Osteocyte (in vitro differentiated cells): ENCODE measurements around the gene DYNLRB2. TPM values are rescaled to one million over a fixed set of nuclear protein-coding genes. Genes with fewer than 3 reads are reported as not detected.

Source experiments
- DNase-seq: peaks from one replicate; pipeline ENCODE4 v3.0.0; 2021; ENCODE audit warnings: mixed read lengths; ENCODE audit not compliant: unreplicated experiment; ENCODE audit errors: extremely low spot score
- H3K27ac Mint-ChIP-seq: one replicate; pipeline ENCODE4 v1.8.0; 2021; ENCODE audit warnings: mild to moderate bottlenecking, mixed read lengths; ENCODE audit not compliant: unreplicated experiment
- H3K27me3 Mint-ChIP-seq: one replicate; pipeline ENCODE4 v1.8.0; 2021; ENCODE audit warnings: mixed read lengths; ENCODE audit not compliant: unreplicated experiment
- H3K36me3 Mint-ChIP-seq: one replicate; pipeline ENCODE4 v1.8.0; 2021; ENCODE audit warnings: mixed read lengths; ENCODE audit not compliant: unreplicated experiment
- H3K4me1 Mint-ChIP-seq: one replicate; pipeline ENCODE4 v1.8.0; 2021; ENCODE audit warnings: mixed read lengths; ENCODE audit not compliant: unreplicated experiment
- H3K4me3 Mint-ChIP-seq: one replicate; pipeline ENCODE4 v1.8.0; 2021; ENCODE audit warnings: mild to moderate bottlenecking, moderate library complexity, mixed read lengths; ENCODE audit not compliant: unreplicated experiment
- H3K9me3 Mint-ChIP-seq: one replicate; pipeline ENCODE4 v1.8.0; 2021; ENCODE audit warnings: mixed read lengths; ENCODE audit not compliant: unreplicated experiment
- CTCF ChIP-seq: fragments of 200-600 bp; sonication (generic); IDR thresholded peaks from 2 replicates; pipeline ENCODE4 v1.5.0; 2021; ENCODE audit warnings: antibody characterized with exemption, mild to moderate bottlenecking, moderate library complexity
- total RNA-seq: library from RNA; stranded (reverse); gene quantifications from 2 replicates; pipeline ENCODE4 v1.2.1, GENCODE V29; 2021

DYNLRB2 gene
- total RNA-seq, 1 donor from 2014 or later, result not detected

DNA sequence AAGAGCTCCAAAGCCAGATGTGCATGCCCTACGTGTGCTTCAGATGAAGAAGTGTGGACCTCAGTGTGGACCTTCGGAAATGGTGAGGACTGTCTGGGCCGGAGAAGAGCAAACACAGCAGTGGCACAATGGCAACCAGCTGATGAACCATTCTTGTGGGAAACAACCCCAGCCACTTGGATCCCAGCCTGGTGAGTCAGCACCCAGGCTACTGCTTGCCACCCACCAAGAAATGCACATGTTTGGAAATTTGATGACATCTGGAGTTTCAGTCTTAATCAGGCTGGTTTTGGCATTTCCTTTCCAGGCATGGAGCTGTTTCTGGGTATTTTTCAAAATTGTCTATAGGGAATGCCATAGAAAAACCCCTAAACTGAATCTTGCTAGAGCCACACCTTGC, 42.7 kb downstream of the DYNLRB2 start:
- Mint-ChIP-seq H3K36me3 (no peaks in the 10 kb centered on the region), H3K4me3 (no peak overlapping the region)
- DNase-seq, result no peak

DNA sequence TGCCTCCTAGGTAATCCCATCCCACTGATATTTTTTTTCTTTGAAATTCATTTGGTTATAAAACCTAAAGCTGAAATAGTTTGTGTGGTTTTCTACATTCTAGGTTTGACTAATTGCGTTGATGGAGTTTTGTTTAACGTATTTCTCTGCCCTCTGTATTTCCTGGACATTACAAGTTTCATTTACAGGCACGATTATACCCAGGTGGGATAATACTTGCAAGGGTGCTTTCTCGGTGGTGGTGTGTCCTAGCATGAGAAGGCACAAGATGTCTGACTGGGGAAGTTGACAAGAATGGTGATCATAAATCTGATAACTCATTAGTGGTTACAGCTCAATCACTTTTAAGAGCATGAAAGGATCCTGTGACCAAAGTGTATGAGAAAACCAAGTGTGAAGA, 45.0 kb downstream of the DYNLRB2 start:
- Mint-ChIP-seq H3K27ac (no peak overlapping the region), H3K9me3 (peaks cover 7% of the 10 kb centered on the region), H3K4me1 (no peaks in the 10 kb centered on the region), H3K4me3 (no peak overlapping the region), H3K27me3 (no peaks in the 10 kb centered on the region), H3K36me3 (no peaks in the 10 kb centered on the region)
- TF ChIP-seq CTCF, result no peak
- no peak for DNase-seq

More for the DNA sequence above, 42.7 kb downstream of the DYNLRB2 start:
- Mint-ChIP-seq H3K27ac (no peak overlapping the region), H3K4me1 (no peaks in the 10 kb centered on the region), H3K27me3 (no peaks in the 10 kb centered on the region), H3K9me3 (peaks cover 8% of the 10 kb centered on the region)
- TF ChIP-seq CTCF, result no peak

DNA sequence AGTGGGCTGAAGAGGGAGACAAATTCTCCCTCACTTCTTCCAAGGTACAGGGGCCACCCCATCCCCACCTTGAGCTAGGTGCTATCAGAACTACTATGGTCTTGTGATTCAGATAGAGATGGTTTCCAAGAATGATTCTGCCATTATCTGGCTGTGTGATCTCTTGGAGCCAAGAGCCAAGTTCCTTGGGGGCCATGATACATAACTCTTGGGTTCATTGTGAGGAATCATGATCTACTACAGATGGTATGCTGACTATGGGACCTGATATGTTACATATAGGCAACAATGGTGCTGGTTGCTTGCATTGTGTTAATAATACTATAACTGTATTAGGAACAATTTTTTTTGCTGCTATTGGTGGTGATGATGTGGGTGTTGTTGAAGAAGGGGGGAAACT, 45.7 kb downstream of the DYNLRB2 start:
- TF ChIP-seq CTCF, result no peak
- Mint-ChIP-seq H3K27ac (no peak overlapping the region), H3K27me3 (no peaks in the 10 kb centered on the region), H3K4me1 (no peaks in the 10 kb centered on the region), H3K9me3 (peaks cover 6% of the 10 kb centered on the region), H3K36me3 (no peaks in the 10 kb centered on the region), H3K4me3 (no peak overlapping the region)
- DNase-seq, result no peak

- no peak for TF ChIP-seq CTCF
- peaks cover 6% of the 10 kb centered on the region for H3K9me3 Mint-ChIP-seq
- DNase-seq, result no peak
- H3K4me3 Mint-ChIP-seq, result no peak overlapping the region
- H3K27me3 Mint-ChIP-seq, result no peaks in the 10 kb centered on the region
- H3K36me3 Mint-ChIP-seq, result no peaks in the 10 kb centered on the region
- H3K27ac Mint-ChIP-seq, result no peak overlapping the region
- H3K4me1 Mint-ChIP-seq, result no peaks in the 10 kb centered on the region
These were observed 46.3 kb downstream of the DYNLRB2 start for GRCh38 chr16:80587071-80587470.

DNA sequence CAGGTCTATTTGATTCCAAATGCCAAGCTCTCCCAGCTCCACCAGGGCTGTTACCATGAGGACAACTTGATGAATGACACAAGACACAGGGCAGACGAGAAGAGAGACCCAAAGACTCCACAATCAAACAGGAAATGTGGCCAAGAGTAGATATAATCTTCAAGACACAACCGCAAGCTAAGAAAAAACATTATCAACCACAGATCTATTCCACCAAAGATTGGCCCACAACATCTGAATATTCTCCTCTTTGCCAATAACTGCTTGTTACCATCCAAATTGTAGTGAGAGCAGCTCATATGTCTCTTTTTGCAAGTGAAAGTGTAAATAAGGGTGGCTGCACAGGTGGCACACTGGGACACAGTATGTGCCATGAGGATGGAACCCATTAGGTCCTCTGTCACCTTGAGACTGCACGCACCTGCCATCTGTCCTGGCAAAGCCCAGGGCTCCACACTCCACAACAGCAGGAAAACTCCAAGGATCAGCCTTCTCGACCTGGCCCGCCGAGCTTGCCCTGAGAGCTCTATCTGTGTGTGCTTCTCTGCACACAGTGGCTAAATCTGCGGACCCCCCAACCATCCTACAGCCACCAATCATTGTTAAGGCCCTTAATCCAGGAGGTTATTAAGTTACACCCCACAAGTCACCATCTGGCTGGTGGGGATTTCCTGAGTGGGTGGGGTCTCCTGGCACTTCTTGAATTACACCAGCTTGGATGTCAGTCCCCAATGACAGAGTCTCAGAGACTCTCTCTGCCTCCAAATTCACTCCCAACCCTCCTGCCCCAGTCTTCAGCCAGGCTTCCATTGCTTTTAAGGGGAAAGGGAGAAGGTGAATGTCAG, 50.5 kb downstream of the DYNLRB2 start:
- no peak for TF ChIP-seq CTCF
- Mint-ChIP-seq H3K36me3 (no peaks in the 10 kb centered on the region), H3K4me1 (no peaks in the 10 kb centered on the region), H3K4me3 (no peak overlapping the region), H3K9me3 (peaks cover 16% of the 10 kb centered on the region), H3K27me3 (no peaks in the 10 kb centered on the region), H3K27ac (no peak overlapping the region)
- no peak for DNase-seq
